GM12878 (cell line): ENCODE measurements around the gene FREM3.

Experiments used
- POLR2A ChIP-seq: IDR thresholded peaks from 2 replicates; pipeline ENCODE4 v1.6.1; 2011; ENCODE audit warnings: low read depth, mild to moderate bottlenecking, low read length
- ZBTB11 ChIP-seq: fragments of 450-650 bp; formaldehyde crosslinking; IDR thresholded peaks from 2 replicates; pipeline ENCODE4 v1.5.0; 2022; ENCODE audit warnings: mild to moderate bottlenecking, missing genetic modification characterization

- TF ChIP-seq POLR2A (no peak), ZBTB11 (CRISPR knock-in tag) (no peak)
These were observed 13.1 kb upstream of the FREM3 start for GRCh38 chr4:143713553-143713952.
